Measurements from ENCODE around the gene SET.

Gene SET

DNA sequence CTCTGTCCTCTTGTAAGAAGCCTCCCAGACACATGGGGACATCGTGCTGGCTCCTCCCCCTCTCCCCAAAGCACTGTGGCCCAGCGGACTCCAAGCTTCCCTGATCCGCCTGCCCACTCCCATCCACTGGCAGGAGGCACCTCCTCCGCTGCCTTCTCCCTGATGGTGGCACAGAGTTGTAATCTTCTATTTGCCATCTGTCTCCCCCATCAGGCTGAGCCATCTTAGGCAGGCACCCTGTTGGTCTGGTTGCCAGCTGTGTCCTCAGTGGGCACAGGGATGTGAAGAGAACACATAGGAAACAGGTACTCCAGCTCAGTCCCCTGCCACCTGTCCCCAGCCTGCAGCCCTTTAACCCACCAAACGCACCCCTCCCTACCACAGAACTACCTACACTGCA lies 40.3 kb downstream of the SET start:
- no peak for DNase-seq (ENCODE audit: low read depth in 2 of 2)

DNA sequence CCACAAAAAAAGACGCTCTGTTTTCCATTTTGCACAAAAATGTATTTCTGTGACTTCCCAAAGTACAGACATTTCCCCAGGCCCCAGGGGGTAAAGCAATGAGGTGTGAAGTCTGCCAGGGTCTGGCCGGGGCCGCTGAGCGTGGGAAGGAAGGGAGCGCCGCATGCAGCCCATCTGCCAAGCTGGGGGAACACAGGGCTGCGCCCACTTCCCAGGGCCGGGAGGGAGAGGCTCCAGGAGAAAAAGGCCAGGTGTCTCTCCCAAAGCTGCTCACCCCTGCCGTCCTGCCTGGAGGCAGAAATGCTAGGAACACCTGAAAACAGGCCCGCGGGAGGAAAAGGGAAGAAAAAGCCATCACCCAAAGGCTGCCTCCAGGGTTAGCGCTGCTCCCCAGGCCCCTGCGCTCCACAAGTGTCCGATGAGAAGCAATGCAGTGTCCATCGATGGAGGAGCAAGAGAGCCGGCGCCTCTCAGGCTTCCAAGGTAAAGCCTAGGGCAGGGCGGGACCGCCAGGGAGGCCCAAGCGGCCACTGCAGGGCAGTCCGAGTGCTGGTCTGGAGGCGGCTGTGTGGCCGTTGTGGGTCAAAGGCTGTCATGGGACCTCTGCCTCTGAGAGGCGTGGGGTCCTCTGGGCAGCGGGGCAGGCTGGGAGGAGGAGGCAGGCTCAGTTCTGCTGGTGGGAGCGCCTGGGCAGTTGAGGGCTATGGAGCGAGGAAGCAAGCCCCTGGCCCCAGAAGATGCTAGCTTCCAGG lies 40.9 kb downstream of the SET start:
- DNase-seq (ENCODE audit: low read depth in 2 of 2): no peak

DNA sequence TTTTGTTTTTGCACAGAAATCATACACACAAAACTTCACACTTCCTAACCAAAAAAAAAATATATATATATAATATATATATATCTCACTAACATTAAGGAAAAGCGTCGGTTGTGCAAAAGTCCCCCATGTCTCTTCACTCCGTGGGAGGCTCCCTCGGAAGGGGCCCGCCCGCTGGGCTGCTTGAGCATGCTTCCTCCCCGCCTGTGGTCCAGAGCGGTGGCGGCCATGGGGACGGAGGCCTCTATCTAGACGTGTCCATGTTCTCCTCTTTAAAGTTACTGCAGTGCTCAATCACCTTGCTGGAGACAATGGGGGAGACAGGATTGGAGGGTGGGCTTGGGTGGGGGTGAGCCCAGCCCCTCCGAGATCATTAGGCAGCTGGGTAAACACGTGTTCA lies 42.1 kb downstream of the SET start:
- no peak for DNase-seq (ENCODE audit: low read depth in 2 of 2)

DNA sequence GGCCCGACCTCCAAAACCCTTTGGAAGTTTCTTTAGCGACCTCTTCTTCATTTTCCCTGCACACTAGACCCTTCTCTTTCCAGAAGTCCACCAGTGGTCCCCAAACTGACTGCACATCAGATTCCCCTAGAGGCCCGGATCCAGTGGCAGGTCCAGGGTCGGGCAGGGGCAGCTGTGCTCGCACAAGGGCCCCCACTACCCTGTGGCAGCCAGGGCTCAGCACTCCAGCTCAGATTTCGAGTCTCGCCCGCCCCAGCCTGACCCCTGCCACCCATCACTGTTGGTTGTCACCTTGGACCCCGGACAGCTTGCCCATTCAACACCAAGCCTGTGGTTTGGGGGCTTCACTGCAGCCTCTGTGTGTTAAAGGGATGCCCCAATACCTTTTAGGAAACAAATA lies 42.7 kb downstream of the SET start:
- DNase-seq (ENCODE audit: low read depth in 2 of 2): no peak

GRCh38 chr9:128732576-128732975 lies 43.6 kb downstream of the SET start:
- DNase-seq (ENCODE audit: low read depth in 2 of 2): no peak

GRCh38 chr9:128733256-128733655 lies 44.2 kb downstream of the SET start:
- no peak for DNase-seq (ENCODE audit: low read depth in 2 of 2)

GRCh38 chr9:128735373-128735772 lies 46.4 kb downstream of the SET start:
- DNase-seq (ENCODE audit: low read depth in 2 of 2): no peak

- DNase-seq (ENCODE audit: low read depth in 2 of 2): no peak
Measured at GRCh38 chr9:128742401-128742800, 53.4 kb downstream of the SET start.

GRCh38 chr9:128743421-128743820 lies 54.4 kb downstream of the SET start:
- DNase-seq (ENCODE audit: low read depth in 2 of 2): no peak
